ENCODE results near the gene EXOC6B.
A peak's percentile ranks its signal among the peaks of the same experiment; 100 is the strongest.

The EXOC6B gene

DNA sequence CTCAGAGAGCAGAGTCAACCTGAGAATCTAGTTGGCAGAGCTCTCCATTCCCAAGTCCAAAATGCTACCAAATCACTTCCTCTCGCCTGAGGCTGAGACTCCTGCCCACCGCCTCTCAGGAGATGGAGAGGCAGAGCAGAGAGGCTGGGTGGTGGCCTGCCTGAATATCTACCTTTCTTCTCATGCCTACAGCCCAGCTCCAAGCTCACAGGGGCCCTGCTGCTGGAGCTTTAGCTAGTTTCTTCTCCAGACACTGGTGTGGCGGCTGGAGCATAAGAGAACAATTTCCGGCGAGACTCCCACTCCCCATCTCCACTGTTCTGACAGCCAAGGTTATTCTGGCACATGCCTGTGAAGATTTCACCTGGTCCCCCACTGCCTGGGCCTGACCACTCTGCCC, 670.1 kb downstream of the EXOC6B start:
- Mint-ChIP-seq H3K27ac (no peak overlapping the region), H3K36me3 (ENCODE audit: low read depth) (no peaks in the 10 kb centered on the region), H3K4me3 (no peak overlapping the region), H3K4me1 (ENCODE audit: low read depth) (no peaks in the 10 kb centered on the region), H3K9me3 (no peaks in the 10 kb centered on the region), H3K27me3 (ENCODE audit: low read depth) (peaks cover 19% of the 10 kb centered on the region)

DNA sequence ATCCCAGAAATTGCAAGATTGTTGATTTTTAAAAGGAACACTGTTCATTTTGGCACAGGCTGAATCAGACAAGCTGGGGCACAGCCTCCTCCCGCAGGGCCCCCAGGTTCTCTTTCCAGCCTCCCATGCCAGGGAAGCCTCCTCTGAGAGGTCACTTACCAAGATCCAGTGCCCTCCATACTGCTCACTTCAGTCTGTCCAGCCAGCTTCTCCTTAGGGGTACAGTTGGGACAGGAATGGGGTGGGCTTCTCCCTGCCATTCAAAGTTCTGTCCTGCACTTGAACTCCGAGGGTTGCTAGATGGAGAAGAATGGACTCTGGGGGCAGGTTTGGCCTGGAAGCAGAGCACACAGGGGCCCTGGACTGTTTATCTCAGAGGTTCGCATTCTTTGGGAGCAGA, 670.7 kb downstream of the EXOC6B start:
- peaks cover 1% of the 10 kb centered on the region for H3K36me3 Mint-ChIP-seq (ENCODE audit: low read depth)
- H3K9me3 Mint-ChIP-seq: no peaks in the 10 kb centered on the region
- no peak overlapping the region for H3K27ac Mint-ChIP-seq
- H3K4me3 Mint-ChIP-seq: no peak overlapping the region
- peaks cover 2% of the 10 kb centered on the region for H3K4me1 Mint-ChIP-seq (ENCODE audit: low read depth)
- H3K27me3 Mint-ChIP-seq (ENCODE audit: low read depth): peaks cover 25% of the 10 kb centered on the region

DNA sequence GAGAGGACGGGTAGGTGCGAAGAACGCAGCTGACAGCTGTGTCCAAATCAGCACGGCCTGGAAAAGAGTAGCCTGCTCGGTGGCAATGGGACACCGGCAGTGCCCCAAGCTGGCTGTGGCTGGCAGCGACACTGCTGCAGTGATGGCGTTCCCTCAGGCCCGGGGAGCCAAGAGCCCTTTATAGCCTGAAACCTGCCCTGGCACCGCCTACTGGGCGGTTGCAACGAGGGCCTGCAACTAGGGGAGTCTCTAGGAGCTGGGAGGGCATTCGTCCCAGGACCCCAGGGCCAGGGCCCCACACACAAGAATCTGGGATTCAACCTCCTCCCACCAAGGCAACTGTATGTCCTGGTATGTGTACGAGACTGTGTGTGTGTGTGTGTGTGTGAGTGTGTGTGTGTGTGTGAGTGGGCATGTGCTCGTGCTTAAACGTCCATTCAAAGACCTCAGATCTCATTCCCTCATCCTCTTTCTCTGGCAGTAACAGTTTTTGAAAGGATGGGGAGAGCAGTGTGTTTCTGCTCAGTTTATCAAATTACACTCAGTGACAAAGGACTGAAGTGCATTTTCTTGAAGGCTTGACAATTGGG, 671.4 kb downstream of the EXOC6B start:
- H3K27ac Mint-ChIP-seq: no peak overlapping the region
- H3K4me1 Mint-ChIP-seq (ENCODE audit: low read depth): peaks cover 4% of the 10 kb centered on the region
- peaks cover 32% of the 10 kb centered on the region for H3K27me3 Mint-ChIP-seq (ENCODE audit: low read depth)
- no peaks in the 10 kb centered on the region for H3K9me3 Mint-ChIP-seq
- H3K36me3 Mint-ChIP-seq (ENCODE audit: low read depth): peaks cover 3% of the 10 kb centered on the region
- H3K4me3 Mint-ChIP-seq: no peak overlapping the region

DNA sequence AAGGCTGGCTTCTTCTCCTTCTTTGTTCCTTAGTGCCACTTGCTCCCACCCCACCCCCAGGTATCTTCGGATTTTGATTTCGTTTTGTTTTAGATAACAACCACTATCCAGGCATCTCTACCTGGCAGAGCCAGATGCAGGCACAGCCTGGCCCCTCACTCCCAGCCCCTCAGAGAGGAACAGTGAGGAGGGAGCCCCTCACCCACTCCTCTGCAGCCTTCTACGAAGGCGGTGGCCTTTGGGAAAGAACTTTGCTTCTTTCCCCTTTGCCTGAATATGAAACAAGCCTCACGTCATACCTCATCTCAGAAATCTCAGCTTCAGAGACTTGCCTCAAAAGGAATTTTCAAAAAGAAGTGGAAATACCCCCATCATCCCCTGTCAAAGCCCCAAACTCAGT, 671.9 kb downstream of the EXOC6B start:
- Mint-ChIP-seq H3K27ac (no peak overlapping the region), H3K27me3 (ENCODE audit: low read depth) (peaks cover 37% of the 10 kb centered on the region), H3K4me1 (ENCODE audit: low read depth) (peaks cover 4% of the 10 kb centered on the region), H3K4me3 (no peak overlapping the region), H3K36me3 (ENCODE audit: low read depth) (peaks cover 3% of the 10 kb centered on the region), H3K9me3 (no peaks in the 10 kb centered on the region)

DNA sequence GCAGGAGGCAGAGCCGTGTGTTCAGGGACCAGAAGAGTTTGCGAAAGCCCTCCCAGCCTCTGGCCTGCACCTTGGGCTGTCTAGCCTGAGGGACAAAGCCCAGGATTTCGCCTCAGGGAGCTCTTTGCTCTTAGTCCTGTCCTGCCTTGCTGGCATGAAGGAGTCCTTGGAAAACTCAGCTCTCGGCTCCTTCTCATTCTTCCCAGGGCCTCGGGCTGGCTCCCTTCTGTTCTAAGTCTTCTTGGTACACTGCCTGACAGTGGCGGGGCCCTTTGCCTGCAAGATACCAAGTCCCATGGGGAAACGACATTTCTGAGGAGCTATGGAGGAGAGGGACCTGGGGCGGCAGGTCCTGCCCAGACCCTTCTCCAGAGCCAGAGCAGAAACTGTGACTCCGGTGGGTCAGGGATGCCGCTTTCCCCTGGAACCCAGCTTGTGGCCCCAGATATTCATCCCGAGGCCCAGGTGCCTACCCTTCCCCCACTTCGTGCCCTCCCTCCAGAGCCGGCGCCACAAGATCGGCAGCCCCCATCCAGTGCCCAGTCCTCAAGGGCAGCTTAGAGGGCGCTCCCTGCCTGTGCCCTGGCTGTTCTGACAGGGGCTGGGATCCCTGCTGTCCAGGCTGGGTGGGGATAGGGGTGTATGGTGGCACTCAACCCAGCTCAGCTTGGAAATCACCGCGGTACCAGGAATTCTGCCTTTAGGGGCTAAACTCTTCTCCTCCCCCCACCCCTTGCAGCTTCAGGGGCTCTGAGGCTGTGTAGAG, 672.6 kb downstream of the EXOC6B start:
- Mint-ChIP-seq H3K27ac (no peak overlapping the region), H3K36me3 (ENCODE audit: low read depth) (peaks cover 3% of the 10 kb centered on the region), H3K4me3 (no peak overlapping the region), H3K9me3 (no peaks in the 10 kb centered on the region), H3K27me3 (ENCODE audit: low read depth) (peaks cover 43% of the 10 kb centered on the region), H3K4me1 (ENCODE audit: low read depth) (peaks cover 6% of the 10 kb centered on the region)

DNA sequence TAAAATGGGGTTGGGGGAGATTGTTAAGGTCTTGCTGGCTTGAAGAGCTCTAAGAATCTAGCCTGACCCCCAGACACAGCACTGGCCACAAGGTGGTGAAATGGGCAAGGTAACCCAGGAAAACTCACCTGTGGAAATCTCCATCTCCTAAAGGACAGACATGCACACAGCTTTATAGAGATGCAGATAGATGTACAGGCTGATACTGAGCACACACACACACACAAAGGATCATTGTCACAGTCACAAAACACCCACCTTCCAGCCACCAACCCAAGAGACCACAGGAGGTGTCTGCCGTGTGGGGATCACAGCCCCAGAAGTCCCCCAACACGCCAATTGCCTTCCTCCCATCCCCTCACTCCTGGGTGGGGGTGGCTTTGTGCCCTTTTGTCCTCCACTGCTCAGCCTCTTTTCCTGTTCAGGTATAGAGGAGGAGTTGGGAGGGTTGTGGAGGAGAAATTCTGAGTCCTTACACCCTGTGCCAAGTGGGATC, 674.9 kb downstream of the EXOC6B start:
- Mint-ChIP-seq H3K27ac (no peak overlapping the region), H3K9me3 (no peaks in the 10 kb centered on the region), H3K4me1 (ENCODE audit: low read depth) (peaks cover 9% of the 10 kb centered on the region), H3K36me3 (ENCODE audit: low read depth) (peaks cover 5% of the 10 kb centered on the region), H3K27me3 (ENCODE audit: low read depth) (peaks cover 53% of the 10 kb centered on the region), H3K4me3 (no peak overlapping the region)

DNA sequence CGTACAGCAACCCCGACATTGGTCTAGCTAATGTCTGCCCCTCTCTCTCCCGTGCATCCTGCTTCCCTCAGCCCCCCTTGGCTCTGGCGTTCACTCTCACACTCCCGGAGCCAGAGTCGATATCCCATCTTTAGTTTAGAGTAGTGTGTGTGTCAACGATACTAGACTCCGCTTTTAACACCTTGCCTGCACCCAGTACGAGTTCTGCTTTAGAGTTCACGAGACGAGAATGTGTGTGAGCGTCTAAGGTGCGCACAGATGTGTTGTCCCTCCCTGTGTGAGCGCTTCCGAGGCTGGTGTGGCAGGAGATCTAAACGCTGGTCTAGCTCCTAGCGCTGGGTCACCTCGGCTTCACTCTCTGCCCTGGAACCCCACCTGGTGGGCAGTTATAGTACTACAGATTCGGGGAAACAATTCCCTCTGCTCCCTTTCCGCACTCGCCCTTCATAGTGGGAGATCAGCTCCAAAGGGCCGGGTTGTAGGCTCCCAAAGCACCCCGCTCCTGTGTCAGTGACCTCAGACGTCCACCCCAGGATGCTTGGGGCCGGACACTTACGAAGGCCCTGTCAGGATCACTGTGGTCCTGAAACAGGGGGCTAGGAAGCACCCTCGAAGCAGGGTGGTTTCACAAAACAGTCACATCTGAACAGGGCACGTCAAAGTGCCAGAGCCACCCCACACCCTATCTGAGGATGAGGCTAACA, 675.5 kb downstream of the EXOC6B start:
- Mint-ChIP-seq H3K36me3 (ENCODE audit: low read depth) (peaks cover 5% of the 10 kb centered on the region), H3K9me3 (no peaks in the 10 kb centered on the region), H3K27ac (peak overlapping the region; percentile 41), H3K4me1 (ENCODE audit: low read depth) (peaks cover 11% of the 10 kb centered on the region), H3K4me3 (peak overlapping the region; percentile 48), H3K27me3 (ENCODE audit: low read depth) (peaks cover 56% of the 10 kb centered on the region)

DNA sequence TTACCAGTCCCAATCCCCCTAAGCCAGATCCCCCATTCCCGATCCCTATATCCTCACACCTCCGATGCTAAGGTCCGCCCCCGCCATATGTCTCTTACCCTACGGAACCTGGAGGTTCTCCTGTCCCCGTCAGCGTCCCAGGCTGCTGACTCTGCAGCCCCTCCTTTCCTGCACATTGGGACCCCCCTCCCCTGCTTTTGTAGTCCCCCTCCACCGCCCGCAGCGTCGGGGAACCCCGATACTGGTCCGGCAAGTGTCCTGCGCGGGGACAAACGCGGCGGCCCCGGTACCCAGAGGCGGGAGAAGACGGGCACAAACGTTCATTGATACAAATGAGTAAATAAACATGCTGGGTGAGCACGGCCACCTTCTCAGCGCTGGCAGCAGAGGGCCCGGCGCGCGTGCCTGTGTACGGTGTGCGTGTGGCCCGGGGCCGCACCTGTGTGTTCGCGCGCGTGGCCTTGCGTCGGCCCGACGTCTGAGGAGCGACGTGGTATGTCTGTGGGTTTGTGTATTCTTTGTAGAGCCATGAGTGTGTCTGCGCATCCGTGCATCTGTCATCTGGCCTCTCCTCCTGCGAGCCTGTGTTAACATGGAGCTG, 676.2 kb downstream of the EXOC6B start:
- Mint-ChIP-seq H3K36me3 (ENCODE audit: low read depth) (peaks cover 5% of the 10 kb centered on the region), H3K9me3 (no peaks in the 10 kb centered on the region), H3K4me1 (ENCODE audit: low read depth) (peaks cover 11% of the 10 kb centered on the region), H3K27me3 (ENCODE audit: low read depth) (peaks cover 57% of the 10 kb centered on the region), H3K4me3 (peak overlapping the region; percentile 48), H3K27ac (peak overlapping the region; percentile 41)

DNA sequence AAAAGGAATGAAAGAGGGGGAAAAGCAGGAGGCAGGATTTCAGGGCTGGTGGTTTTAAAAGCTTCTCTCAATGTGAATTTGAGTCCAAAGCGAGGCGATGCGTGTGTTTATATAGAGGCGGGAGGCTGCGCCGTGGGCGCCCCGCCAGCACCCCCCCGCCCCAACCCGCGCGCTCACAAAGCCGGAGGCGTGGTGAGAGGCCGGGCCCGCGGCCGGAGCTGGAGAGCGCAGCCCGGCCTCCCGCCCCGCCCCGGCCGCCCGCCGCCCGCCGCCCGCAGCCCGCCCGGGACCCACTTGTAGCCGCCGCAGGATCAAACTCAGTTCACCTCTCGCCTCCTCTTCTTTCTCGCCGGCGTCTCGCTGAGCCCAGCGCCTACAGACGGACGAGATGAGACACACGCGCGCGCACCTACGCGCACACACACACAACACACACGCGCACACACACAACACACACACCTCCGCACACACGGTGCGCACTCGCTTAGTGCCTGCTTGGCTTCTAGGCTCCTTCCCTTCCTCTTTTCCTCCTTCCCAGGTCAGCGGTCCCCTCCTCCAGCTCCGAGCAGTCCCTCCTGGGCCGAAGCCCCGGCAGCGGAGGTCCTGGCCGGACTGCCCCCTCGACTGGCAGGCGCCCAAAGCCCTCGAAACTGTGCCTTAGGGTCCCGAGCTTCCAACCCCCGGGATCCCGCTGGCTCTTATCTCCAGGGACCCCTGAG, 676.8 kb downstream of the EXOC6B start:
- Mint-ChIP-seq H3K4me1 (ENCODE audit: low read depth) (peaks cover 11% of the 10 kb centered on the region), H3K27me3 (ENCODE audit: low read depth) (peaks cover 59% of the 10 kb centered on the region), H3K27ac (peak overlapping the region; percentile 22), H3K36me3 (ENCODE audit: low read depth) (peaks cover 5% of the 10 kb centered on the region), H3K4me3 (peak overlapping the region; percentile 63), H3K9me3 (no peaks in the 10 kb centered on the region)

DNA sequence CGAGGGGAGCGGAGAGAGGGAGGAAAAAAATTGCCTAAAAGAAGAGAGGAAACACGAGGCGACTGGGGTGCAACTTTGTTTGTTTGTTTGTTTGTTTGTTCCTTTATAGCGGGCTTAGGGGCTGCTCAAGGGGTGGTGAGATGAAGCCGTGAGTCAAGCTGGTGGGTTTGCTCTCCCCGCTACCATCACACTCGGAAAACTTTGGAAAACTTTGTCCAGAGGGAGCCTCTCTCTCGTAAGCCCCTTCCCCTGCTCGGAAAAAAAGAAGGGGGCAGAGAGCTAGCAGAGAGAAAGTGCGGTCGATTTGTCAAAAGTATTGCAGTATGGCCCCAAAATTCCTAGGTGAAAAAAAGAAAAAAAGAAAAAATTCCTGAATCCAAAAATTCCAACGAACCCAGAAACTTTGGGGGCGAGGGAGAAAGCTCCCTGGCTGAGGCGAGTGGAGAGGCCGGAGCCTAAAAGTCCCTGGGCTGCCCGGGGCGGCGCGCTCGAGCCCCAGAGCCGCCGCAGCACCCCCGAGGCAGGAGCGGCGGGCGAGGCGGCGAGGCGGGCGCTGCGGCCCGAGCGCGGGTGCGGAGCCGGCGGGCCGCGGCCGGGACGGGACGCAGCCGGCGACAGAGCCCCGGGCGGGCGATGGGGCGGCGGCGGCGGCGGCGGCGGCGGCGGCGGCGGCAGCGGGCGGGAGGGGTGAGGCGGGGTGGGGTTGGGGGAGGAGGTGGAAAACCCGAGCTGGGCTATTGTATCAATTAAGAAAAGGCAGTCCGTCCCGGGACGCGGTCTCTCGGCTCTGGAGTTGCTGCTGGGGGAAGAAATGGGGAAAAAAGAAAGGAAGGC, 677.6 kb downstream of the EXOC6B start:
- Mint-ChIP-seq H3K27ac (peak overlapping the region; percentile 57), H3K36me3 (ENCODE audit: low read depth) (peaks cover 5% of the 10 kb centered on the region), H3K4me1 (ENCODE audit: low read depth) (peaks cover 11% of the 10 kb centered on the region), H3K4me3 (peak overlapping the region; percentile 63), H3K27me3 (ENCODE audit: low read depth) (peaks cover 66% of the 10 kb centered on the region), H3K9me3 (no peaks in the 10 kb centered on the region)

DNA sequence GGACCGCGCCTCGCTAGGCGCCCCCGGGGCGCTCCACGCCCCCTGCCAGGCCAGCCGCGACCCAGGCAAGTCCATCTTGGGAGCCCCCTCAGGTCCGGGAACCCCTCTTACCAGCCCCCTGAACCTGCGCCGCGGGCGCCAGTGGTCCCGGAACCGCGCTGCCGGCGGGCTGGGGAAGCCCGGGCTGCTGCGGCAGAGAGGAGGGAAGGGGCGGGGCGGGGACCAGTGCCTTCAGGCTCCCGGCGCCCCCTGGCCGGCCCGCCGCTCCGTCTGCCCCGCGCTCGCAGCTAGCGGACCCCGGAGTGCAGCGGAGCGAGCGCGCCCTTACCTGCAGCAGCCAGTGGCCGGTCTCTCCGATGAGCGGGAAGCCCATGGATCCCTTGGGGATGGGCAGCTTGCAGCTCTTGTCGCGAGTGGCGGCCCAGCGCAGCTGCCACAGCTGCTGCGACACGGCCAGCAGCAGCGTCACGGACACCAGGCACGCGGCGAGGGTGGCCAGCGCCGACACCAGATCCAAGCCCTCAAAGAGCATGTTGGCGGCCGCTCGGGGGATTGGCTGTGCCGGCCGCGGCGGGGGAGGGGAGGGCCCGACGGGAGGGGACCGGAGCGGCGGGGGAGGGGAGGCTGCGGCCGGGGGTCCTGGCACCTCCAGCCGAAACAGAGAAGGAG, 678.4 kb downstream of the EXOC6B start, which contains the start of gene CYP26B1:
CYP26B1 (minus strand) TSS at position 560 of the 669 bp plus-strand sequence; CDS start at position 532, 28 bp downstream.
- no peaks in the 10 kb centered on the region for H3K9me3 Mint-ChIP-seq
- peak within 1 kb of the TSS; percentile 63 for H3K4me3 Mint-ChIP-seq
- H3K27me3 Mint-ChIP-seq (ENCODE audit: low read depth): peaks cover 70% of the 10 kb centered on the region
- H3K27ac Mint-ChIP-seq: peak within 1 kb of the TSS; percentile 76
- peaks cover 5% of the 10 kb centered on the region for H3K36me3 Mint-ChIP-seq (ENCODE audit: low read depth)
- H3K4me1 Mint-ChIP-seq (ENCODE audit: low read depth): peaks cover 11% of the 10 kb centered on the region

DNA sequence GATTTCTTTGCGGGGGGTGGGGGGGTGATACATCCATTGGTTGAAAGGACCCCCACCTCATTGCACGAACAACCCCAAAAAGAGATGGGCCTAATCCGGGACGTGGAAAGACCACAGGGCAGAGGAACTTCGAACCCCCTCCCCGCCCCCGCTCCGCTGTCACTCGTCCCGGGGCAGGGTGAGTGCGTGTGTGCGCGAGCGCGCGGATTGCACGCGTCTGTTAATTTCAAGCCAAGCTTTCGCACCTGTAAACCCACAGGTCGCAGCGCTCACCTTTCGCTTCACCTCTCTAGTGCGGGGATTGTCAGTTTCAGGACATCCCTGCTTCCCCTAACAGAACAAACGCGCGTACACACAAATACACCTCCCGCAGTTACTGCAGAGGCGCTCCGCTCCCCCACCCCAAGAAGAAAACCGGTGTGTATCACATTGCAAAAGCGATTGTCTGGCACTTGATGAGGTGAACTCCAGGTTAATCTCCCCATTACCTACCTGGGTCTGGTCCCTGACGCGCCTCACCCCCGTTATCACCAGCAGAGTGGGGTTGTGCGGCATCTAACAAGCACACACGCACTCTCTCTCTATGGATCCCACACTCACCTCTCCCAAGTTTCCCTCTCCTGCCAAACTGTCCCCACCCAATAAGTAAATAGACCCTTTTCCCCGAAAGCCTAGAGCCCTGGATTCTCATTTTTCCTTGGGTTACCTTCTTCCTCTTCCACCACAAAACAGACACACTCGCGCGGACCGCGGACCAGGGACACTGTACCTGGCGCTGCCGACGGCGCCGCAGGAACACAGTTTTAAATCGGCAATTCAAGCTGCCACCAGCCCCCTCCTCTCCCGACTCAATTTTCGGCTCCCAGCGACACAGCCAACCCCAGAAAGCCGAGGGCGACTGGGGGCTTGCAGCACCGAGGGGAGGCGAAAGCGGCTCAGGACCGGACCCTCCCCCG, 679.2 kb downstream of the EXOC6B start:
- Mint-ChIP-seq H3K4me3 (peak overlapping the region; percentile 14), H3K9me3 (no peaks in the 10 kb centered on the region), H3K27ac (peak overlapping the region; percentile 76), H3K27me3 (ENCODE audit: low read depth) (peaks cover 78% of the 10 kb centered on the region), H3K36me3 (ENCODE audit: low read depth) (peaks cover 5% of the 10 kb centered on the region), H3K4me1 (ENCODE audit: low read depth) (peaks cover 11% of the 10 kb centered on the region)
